GM18907 (cell line): ENCODE results near the gene ZNF263.

ENCODE experiments used
- ATAC-seq: cut with Tn5 transposase; IDR thresholded peaks from one replicate; pipeline ENCODE4 v1.9.1; 2021; ENCODE audit warnings: mild to moderate bottlenecking, moderate library complexity; ENCODE audit not compliant: unreplicated experiment

ZNF263 gene

DNA sequence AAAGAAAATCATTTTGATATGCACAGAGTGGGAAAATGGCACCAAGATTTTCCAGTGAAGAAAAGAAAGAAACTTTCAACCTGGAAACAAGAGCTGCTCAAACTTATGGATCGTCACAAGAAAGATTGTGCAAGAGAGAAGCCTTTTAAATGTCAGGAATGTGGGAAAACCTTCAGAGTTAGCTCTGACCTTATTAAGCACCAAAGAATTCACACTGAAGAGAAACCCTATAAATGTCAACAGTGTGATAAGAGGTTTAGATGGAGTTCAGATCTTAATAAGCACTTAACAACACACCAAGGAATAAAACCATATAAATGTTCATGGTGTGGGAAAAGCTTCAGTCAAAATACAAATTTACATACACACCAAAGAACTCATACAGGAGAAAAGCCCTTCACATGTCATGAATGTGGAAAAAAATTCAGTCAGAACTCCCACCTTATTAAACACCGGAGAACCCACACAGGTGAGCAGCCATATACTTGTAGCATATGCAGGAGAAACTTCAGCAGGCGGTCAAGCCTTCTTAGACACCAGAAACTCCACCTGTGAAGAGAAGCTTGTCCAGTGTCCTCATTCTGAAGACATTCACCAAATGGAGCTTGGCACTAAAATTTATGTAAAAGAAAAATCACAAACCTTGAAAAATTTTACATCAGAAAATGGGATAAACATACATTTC is 34.2 kb downstream of the ZNF263 start:
- ATAC-seq: no peak

DNA sequence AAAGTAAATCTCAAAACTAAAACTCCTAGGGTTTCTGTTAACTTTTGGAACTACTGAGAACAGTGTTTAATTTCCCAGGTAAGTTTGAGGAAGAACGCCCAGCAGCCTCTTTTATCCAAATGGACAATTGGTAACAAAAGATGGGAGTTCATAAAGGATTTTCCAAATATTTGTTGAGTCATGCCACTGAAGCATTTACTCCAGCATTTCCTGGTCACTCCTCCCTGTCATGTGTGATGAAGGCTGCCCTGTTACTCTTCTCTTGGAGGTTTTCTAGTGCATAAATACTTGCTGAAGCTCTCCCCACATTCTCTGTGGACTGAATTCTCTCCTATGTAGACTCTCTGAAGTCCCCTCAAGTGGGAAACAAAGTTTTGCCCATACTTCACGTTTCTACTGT is 38.5 kb downstream of the ZNF263 start:
- ATAC-seq: no peak

DNA sequence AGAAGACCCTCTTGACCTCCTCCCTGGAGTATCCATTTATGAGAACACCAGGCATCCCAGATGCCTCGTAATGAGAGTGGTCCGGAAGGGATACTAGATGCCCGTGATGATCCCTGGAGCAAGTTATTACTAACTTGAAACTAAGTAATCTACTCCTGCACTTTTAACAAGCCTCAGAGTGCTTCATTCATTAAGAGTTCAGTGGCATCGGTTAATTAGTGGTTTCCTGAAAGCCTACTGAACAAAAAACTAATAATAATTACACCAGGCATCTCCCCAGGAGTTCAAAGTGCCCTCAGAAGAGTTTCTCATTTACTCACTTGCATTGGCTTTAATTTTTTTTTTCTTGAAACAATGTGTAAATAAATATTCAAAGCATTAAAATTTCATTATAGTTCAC is 44.2 kb downstream of the ZNF263 start:
- ATAC-seq: no peak

DNA sequence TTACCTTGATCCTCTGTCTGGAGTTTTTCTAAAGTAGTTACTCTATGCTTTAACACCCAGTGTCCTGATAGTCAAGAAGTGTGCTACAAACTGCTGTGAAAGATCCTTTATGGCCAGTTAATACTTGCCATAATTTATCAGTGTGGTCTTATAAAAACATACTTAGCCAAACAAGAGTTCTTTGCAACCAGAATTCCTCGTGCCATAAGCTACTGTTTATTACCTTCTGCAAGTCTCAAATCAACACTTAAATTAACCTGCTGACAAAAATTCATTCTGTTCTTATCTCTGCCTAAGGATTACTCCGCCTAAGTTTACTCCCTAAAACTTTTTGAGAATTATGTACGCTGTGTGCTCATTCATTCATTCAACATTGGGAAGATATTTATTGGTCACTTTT is 44.8 kb downstream of the ZNF263 start:
- ATAC-seq: no peak

DNA sequence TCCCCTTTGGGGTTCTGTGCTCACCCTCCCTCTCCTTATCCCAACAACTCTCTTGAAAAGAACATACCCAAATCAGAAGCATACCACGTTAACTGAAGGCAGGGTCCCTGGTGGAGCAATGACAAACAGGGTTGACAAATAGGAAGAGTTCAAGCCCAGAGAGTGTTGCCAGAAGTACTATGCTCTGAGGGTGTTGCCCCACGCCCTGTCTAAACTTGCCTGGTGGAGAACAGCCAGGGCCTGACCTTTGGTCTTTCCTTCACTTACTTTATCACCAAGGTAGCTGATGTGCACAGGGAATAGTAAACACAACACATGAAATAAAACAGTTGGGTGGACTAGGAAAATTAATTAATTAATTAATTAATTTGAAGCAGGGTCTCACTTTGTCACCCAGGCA is 45.4 kb downstream of the ZNF263 start:
- ATAC-seq: no peak
